HG03520 (cell line): ENCODE data around the gene GULP1.
"Not testable (repeated sequence)": the region's sequence is repeated elsewhere in the genome, so short reads cannot be mapped to it uniquely, and the experiment has no call there.

ENCODE experiments used
- ATAC-seq: cut with Tn5 transposase; IDR thresholded peaks from one replicate; pipeline ENCODE4 v1.9.1; 2021; ENCODE audit warnings: mild to moderate bottlenecking, moderate library complexity; ENCODE audit not compliant: unreplicated experiment

The GULP1 gene

DNA sequence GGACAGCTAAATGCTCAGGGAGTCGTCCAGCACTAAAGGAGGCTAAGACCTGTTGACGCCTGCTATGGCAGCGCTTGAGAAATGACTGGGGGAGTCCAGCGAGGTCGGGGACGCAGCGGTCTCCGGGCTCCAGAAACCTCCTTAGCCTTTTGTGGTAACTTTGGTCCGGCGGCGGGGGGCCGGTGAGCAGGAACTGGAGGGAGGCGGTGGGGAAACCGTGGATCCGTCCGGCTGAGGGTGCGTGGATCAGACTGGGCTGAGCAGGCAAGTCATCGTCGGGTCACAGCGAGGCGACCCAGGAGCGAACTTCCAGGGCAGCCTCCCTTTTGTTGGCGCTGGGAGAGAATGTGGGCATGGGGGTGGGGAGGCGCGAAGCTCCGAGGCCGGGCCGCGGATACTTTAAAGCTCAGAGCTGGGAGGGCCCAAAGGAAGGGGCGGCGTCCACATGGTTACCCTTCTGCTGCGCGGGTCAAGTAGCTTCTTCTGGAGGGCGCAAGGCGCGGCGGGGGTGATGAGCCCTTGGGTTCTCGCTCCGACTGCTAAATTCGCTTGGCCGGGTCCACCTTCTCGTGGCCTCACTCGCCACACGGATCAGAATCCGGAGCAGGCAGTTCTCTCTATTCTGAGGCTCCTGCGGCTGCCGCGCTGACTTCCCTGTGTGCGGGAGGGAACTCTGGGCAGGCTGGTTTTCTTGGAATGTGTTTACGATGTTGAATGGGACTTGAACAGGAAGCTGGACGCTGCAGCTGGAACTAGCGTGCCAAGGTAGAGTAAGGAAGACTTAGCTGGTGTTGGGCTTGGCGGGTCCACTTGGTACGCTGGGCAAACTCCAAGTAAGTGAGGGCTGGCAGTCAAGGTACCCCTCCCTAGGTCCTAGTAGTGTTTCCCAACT is 920 bp downstream of the GULP1 start:
- no peak for ATAC-seq

DNA sequence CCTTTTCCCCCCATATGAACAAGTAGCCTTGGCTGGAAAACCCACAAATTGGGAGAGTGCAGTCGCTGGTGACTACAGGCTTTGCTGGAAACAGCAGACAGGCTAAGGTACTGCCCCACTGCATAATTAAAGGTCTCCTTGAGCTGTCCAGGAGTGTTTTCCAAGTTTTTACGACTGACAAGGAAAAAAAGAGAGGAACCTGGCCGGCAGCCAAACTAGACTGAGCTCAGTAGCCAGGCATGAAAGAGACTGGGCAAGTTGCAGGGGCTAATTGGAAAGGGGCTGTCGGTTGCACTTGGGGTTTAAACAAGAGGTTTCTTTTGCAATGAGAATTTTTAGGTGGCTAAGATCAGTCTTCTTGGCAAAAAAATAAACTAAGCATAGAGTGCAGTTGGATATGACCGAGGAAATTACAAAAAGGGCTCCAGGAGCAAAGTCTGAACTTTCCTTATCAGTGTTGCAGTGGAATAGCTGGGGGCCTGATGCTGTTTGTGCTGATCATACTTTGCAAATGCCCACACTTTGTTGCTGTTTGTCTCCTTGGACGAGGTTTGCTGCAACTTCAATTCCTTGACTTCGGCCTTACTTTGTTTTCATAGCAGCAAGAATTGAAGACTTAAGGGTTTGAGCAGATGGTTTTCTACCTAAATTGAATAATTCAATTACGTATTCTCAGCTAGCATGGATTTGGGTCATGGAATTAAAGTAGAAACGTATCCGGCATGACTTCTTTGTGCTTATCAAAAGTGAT is 2.1 kb downstream of the GULP1 start:
- ATAC-seq, result no peak

DNA sequence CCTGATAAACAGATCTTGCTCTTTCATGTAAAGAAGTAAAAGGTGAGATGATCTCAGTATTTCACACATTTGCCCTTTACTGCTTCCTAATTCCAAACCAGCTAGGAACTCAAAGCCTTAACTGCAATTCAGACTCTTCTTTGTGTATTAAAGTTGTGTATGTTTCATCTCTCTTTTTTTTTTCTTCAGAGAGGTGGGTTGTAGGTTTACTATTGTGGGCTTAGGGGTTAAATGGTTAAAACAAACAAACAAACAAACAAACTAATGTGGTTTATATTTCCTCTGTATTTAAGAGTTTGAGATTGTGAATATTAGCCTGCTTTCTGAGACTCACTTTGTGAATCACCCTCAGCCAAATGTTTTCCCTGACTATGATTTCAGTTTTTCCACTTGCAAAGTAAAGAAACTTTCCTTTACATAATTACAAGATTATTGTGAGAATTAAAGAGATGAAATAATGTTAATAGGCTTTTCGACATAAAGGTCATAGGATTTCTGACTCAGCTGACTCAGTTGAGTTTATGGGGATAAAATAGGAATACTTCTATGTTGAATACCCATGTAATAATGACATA is 2.8 kb downstream of the GULP1 start:
- no peak for ATAC-seq

DNA sequence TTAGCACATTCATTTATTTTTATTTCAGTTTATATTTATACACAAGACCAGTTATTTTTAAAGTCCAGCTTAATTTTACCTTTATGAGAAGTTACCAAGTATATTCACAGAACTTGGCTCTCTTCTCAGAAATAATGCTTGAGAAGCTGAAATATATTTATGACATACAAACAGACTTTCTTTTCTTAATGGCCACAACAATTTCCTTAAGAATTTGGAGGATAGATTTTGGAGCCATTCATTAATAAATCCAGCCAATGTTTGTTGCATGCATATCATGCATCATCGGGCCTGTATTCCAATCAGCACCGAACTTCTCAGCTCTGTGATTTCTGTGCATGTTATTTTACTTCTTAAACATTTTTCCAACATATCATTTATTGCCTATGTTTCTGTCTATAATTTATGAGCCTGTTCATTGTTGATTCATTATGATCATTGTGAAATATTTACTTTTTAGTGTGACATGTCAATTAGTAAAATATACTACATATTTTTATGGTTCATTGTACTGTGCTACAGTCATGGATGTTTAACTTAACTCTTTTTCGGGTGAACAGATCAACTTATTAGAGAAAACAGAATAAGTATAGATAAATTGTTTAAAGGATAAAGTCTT is 3.5 kb downstream of the GULP1 start:
- no peak for ATAC-seq

DNA sequence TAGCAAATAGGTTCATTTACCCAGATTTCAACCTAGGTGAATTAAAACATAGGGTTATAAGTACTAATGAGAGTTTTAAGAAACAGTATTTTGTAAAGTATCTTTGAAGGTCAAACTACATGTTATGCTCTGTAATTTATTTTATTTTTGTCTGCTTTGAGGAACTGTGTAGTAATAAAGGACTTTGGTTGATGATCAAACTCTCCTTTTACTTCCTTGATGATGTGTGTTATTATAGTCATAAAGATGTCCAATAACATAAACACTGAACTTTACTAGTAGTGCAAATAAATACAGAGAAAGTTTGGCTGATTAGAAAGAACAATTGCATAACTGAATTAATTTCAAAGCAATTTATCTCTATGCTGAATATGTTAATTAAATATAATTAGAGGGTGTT is 6.3 kb downstream of the GULP1 start:
- no peak for ATAC-seq

DNA sequence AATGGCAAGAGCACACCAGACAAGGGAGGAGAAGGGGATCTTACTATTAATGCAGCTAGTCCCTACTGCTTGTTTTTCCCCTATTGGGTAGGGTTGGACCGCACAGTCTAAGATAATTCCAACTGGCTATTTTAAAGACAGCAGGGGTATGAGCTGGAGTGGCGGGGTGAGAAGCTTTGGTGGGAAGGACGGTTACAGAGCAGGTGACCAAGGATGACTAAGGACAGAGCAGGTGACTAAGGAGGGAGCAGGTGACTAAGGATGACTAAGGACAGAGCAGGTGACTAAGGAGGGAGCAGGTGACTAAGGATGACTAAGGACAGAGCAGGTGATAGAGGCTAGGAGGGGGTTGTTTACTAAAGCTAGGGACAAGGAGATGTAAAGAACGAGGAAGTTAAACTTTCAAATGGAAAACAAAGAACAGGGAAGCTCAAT is 7.3 kb downstream of the GULP1 start:
- not testable (repeated sequence) for ATAC-seq

DNA sequence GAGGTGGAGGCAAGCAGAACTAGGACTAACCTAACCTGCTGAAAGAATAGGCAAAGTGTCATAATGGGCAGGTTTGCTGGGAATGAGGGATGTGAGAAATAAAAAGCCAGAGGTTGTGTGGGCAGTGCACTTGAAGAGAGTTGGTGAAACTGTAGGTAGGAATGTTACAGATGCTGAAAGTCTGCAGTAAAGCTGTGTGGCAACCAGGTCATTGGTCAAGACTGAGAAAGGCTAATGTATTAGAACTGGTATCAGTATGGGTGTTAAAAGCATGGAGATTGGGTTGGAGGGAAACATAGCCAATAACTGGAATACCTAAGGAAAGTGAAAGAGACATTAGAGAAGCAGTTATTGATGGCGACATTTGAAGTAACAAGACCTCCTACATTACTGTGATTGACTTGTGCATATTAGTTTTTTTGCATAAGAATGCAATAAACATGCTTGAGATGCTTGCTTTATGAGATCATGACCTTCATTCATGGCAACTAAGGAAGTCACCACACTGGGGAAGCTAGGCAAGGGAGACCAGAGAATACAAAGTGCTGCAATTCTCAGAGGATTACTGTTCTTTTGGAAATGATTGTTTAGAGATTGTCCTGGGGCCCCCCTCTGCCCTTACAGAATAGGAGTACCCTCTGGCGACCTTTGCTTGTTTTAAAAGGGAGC is 11.8 kb downstream of the GULP1 start:
- ATAC-seq, result no peak

DNA sequence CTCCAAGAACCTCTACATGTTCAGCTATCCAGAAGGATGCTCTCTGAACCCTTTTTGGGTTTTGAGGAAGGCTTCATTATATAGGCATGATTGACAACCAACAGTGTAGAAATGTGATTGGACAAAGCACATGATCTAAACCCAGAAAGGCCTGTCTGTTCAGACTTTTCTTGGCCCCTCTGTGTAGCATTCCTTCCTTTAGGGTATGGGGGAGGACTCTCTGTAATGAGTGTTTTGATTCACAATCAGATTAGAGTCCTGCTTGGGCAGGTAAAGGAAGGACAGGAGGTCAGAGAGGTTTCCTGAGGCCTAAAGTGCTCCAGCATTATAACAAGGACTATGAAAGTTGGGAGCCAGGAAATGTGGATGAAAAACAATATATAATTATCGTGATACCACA is 13.6 kb downstream of the GULP1 start:
- ATAC-seq, result no peak

DNA sequence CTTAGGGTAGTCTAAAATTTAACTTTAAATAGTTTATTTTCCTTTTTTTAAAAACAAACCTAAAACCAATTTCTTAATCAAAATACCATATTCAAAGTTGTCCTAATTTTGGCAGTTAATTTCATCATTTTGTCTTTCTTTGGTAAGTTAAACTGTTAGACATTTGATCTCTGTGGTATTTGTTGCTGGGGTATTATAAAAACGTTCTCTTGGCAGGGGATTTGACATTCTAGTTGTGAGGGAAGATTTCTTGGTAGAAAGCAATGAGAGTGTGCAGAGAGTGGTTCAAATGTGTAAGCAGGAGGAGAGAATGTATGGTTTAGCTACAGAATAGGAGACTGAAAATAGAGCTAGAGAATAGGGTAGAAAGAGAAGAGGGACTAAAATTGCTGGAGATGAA is 14.6 kb downstream of the GULP1 start:
- ATAC-seq, result no peak

DNA sequence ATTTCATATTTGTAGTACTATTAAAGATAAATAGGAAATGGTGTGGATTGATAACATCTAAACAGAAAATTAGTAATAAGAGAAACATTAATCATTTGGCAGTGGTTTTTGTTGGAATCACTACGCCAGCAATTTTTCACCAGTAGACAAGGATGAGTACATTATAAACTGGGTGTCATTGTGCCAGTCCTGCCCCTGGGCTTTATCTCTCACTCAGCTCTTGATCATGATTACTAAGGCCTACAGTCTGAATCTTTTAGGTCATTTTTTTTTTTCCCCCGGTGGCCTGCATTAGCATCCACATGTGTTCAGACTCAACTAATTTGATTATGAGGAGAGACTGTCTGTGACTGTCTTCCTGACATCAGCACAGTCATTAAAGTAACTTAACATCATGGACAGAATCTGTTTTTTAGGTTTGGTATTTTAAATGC is 16.2 kb downstream of the GULP1 start:
- no peak for ATAC-seq

DNA sequence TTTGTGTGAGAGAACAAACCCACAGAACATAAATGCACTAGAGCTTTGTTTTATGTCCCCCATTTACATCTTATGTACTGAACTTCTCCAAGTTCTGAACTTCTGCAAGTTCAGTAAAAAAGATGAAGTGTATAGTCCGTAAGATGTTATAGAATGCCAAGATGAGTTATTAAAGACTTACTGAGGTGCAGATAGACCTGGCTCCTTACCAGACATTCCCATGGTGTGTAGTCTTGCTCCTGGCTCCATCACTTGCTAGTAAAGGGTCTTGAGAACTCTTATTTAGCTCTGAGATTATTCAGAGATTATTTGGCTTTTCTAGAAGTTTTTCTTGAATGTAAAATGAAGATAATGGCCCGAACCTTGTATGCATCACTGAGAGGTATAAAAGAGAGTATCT is 16.8 kb downstream of the GULP1 start:
- no peak for ATAC-seq

DNA sequence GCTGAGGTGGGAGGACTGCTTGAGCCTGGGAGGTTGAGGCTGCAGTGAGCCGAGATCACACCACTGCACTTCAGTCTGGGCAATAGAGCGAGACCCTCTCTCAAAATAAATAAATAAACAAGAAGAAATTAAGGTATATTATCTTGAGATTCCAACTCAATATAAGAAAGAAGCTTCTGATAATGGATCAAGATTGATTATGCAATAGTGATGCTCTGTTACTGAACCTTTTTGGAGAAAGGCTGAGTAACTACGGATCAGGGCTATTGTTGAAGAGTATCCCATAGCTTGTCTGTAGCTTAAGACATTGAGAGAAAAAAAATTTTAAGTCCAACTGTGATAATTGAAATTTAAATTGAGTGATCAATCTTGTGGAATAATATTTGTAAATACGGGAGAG is 17.7 kb downstream of the GULP1 start:
- no peak for ATAC-seq

DNA sequence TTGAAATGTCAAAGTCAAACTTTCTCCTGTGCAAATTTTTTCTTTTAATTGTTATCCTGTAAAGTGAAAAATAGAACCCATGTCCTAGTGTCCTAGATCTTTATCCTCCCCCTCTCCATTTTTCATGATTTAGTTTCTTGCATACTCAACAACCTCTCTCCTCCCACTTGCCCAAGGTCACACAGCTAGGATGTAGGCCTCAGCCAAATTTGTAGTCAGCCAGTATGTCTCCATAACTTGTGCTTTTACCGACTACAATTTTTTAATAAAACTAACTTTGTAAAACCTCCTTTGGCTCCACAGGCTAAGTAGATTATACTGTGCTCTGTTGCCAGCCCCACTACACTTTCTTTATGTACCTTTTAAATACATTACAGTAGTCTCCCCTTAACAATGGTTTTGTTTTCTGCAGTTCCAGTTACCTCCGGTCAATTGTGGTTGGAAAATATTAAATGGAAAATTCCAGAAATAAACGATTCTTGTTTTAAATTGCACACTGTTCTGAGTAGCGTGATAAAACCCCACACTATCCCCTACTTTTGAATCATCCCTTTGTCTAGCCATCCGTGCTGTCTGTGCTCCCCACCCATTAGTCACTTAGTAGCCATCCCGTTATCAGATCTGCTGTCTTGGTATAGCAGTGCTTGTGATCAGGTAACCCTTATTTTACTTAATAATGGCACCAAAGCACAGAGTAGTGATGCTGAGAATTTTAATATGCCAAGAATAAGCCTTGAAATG is 22.8 kb downstream of the GULP1 start:
- ATAC-seq, result no peak

DNA sequence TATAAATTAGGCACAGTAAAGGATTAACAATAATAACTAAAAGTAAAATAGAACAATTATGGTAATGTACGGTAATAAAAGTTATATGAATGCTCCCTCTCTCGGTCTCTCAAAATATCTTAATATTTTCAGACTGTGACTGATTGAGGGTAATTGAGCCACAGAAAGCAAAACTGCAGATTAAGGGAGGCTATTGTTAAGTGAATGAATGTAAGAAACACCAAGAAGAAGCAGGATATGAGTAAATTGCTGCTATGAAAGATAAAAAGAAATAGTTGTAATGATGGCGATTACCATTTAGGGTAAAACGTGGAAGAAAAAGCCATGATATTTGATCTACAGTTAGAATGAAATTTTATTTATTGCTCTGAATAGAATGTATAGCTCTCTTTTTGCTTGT is 24.1 kb downstream of the GULP1 start:
- no peak for ATAC-seq

DNA sequence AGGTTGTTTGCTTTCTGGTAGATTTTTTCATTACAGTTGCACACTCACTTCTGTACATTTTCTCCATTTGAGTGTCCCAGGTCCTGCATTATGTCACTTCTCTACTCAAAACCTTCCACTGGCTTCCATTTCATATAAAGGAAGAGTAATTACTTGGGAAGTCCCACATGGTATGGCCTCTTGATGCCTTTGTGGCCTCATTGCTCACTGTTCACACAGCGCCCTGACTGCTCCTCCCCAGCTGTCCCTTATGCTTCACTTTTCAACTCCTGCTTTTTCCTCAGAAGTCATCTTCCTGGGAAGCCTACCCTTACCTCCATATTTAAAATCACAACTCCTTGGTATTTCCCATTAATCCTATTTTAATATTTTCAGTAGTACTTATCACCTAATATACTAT is 24.7 kb downstream of the GULP1 start:
- ATAC-seq, result no peak

DNA sequence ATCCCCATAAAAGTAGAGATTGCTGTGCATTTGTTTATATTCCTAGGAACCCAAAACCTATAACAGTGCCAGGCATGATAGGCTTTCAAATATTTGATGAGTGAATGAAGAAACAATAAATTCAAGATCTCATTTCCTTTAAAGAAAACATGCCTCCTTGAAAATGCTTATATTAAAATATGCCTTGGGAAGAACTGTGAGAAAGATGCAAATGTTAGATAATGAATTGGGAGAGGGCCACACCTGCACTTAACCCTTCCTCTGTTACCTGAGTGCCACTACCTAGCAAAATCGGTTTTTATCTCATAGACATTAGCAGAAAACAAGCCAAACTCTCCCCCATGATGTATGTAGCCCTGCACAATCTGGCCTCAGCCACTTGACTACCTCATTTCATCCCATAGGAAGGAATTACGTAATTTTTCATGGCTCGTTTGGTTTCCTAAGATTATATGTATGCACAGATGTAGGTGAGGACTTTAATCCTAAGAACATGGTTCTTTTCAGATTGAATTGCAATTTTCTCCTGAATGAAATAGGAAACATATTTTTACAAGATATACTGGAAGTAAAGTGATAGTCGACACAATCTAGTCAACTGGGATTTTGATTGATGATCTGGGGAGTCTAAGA is 25.2 kb downstream of the GULP1 start:
- no peak for ATAC-seq

DNA sequence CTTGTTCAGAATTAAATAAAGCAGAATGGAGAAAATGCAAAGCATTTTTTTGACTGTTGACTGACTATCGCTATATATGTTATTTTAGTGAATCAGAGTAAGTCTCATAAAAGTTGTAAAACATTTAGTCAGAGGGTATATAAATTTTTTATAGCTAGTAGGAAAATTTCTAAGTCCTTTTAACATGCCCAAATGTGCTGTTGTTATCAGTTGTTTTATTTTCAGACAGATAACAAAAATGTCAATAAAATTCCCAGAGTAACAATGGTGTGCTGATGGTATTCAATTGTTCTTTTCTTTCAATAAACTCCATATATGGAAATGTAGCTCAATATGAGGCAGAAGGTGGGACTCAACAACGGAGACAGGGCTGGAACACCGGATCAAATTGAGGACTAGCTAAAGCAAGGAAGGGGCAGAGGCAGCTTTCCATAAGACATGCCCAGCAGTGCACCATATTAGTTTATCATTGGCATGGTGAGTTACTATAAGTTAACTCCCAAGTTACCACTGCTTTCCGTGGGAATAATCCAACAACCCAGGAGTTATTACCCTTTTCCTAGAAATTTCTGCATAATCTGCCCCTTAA is 26.6 kb downstream of the GULP1 start:
- ATAC-seq, result no peak

DNA sequence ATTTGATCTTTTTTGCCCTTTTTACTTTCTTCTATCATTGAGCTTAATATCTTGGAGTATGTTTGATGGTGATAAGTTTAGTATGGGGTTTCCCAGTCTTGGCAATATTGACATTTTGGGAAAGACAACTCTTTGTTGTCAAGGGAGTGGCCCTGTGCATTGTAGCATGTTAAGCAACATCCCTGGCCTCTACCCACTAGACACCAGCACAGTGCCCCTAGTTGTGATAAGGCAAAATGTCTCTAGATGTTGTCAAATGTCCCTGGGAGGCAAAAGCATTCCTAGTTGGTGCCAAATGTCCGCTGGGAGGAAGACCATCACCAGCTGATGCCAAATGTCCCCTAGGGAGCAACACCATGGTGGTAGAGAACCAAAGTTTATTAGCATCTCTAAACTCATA is 28.2 kb downstream of the GULP1 start:
- ATAC-seq, result no peak

DNA sequence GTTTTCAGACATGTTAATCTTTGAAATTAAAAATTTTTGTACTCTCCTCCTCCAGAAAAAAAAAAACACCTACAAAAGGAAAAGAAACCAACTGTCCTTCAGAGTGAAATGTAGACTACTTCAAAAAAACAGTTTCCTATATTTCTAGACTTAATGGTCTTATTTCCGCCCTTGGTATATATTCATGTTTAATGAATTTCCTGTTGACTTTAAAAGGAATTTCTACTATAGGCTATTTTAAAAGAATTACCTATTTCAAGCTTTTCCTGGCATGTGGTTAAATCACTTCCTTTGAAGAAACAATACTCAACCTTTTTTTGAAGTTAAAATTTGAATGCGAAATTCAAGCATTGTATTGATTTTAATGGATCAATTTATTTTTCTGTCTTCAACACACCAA is 29.2 kb downstream of the GULP1 start:
- no peak for ATAC-seq
